K562 (cell line): ENCODE data around the gene TSSK2. TPM values are rescaled to one million over a fixed set of nuclear protein-coding genes. Genes with fewer than 3 reads are reported as not detected.

Experiments
- ADNP ChIP-seq: fragments of 200-800 bp; sonication (Bioruptor generic); IDR thresholded peaks from 2 replicates; pipeline ENCODE4 v1.6.1; 2016; ENCODE audit warnings: missing genetic modification characterization, missing compliant biosample characterization
- C11orf30 ChIP-seq: fragments of 450-650 bp; IDR thresholded peaks from 2 replicates; pipeline ENCODE4 v1.6.1; 2016; ENCODE audit warnings: low read depth, mild to moderate bottlenecking
- KLF13 ChIP-seq: fragments of 450-650 bp; IDR thresholded peaks from 2 replicates; pipeline ENCODE4 v1.6.1; 2016; ENCODE audit warnings: missing genetic modification characterization, low read depth, mild to moderate bottlenecking, missing compliant biosample characterization, moderate library complexity, borderline replicate concordance
- L3MBTL2 ChIP-seq: fragments of 450-650 bp; IDR thresholded peaks from 2 replicates; pipeline ENCODE4 v1.6.1; 2016; ENCODE audit warnings: mild to moderate bottlenecking, moderate library complexity
- MXD1 ChIP-seq: fragments of 250-450 bp; sonication (Bioruptor Pico); IDR thresholded peaks from 2 replicates; pipeline ENCODE4 v1.8.0; 2021; ENCODE audit warnings: borderline replicate concordance, mild to moderate bottlenecking, moderate library complexity; ENCODE audit not compliant: poor library complexity, severe bottlenecking
- MYC ChIP-seq, 2 experiments: fragments of 250-450 bp in 1 of 2; sonication (Bioruptor Pico) in 1 of 2; IDR thresholded peaks; 2 replicates each; pipeline versions ENCODE4 v1.5.1 to v1.6.1; 2012 to 2021; ENCODE audit warnings: low read depth in 2 of 2, borderline replicate concordance in 1 of 2, improper control_type of control experiment in 1 of 2, low read length in 1 of 2, mild to moderate bottlenecking in 1 of 2, moderate library complexity in 1 of 2
- NR3C1 ChIP-seq: sonication (generic); formaldehyde crosslinking; IDR thresholded peaks from 2 replicates; pipeline ENCODE4 v1.8.1; 2022; ENCODE audit warnings: missing genetic modification reagents
- PHF21A ChIP-seq: fragments of 450-650 bp; IDR thresholded peaks from 2 replicates; pipeline ENCODE4 v1.6.1; 2017; ENCODE audit warnings: low read depth, borderline replicate concordance
- PTBP1 ChIP-seq: fragments of 200-400 bp; formaldehyde crosslinking; IDR thresholded peaks from 2 replicates; pipeline ENCODE4 v1.6.1; 2017; ENCODE audit warnings: low read depth, low read length
- USF2 ChIP-seq: sonication (generic); formaldehyde crosslinking; IDR thresholded peaks from 2 replicates; pipeline ENCODE4 v1.5.0; 2020; ENCODE audit warnings: missing genetic modification reagents
- ZFX ChIP-seq: sonication (generic); formaldehyde crosslinking; IDR thresholded peaks from 2 replicates; pipeline ENCODE4 v1.8.0; 2022; ENCODE audit warnings: mild to moderate bottlenecking, missing genetic modification reagents, moderate library complexity
- ZNF507 ChIP-seq: conservative IDR thresholded peaks from 2 replicates; pipeline ENCODE4 v1.6.1; 2017; ENCODE audit warnings: missing genetic modification characterization, missing compliant biosample characterization
- polyA plus RNA-seq, 8 experiments: library from polyadenylated mRNA; depleted of rRNA in 4 of 8; stranded (reverse) in 5 of 8; unstranded in 3 of 8; fragments of >200 nt; fragmentation: Nextera tagmentation in 2 of 8; fragmentation: Illumina TruSeq in 1 of 8; extraction: Ambion mirVana in 2 of 8; extraction: Trizol in 1 of 8; gene quantifications; 2 replicates each; pipeline versions ENCODE4 v1.2.1 to v1.2.3, GENCODE V29; 2011 to 2014; ENCODE audit warnings: inconsistent platforms in 1 of 8, missing spikeins in 1 of 8
- total RNA-seq, 7 experiments: library from RNA; depleted of rRNA in 6 of 7; stranded (reverse); fragments of >200 nt in 6 of 7; fragmentation: Illumina TruSeq in 2 of 7; extraction: Trizol in 2 of 7; gene quantifications; 2 replicates each; pipeline versions ENCODE4 v1.2.1 to v1.2.3, GENCODE V29; 2011 to 2021; ENCODE audit warnings: low replicate concordance in 1 of 7
- TF ChIP-seq, protein P1 (sequence below): fragments of 250-450 bp; sonication (Bioruptor Pico); IDR thresholded peaks from 2 replicates; pipeline ENCODE4 v1.5.0; 2022; ENCODE audit warnings: mild to moderate bottlenecking
- TF ChIP-seq, protein P2 (sequence below): fragments of 450-650 bp; conservative IDR thresholded peaks from 2 replicates; pipeline ENCODE4 v1.6.1; 2016; ENCODE audit warnings: missing genetic modification characterization, low read depth, mild to moderate bottlenecking, control low read depth, missing compliant biosample characterization

The TSSK2 gene
- total and polyA plus RNA-seq, 9 of the 15 experiments (the other 6 are each of a cell fraction or from before 2014, with no cell fraction given) = 0.04 TPM; not detected in 8

- TF ChIP-seq L3MBTL2 = no peak
- TF ChIP-seq USF2 (CRISPR knock-in tag) = no peak
- no peak for TF ChIP-seq ZNF507 (tag)
- TF ChIP-seq ZFX (CRISPR knock-in tag) = no peak
- no peak for TF ChIP-seq MYC (IDR thresholded peaks at IDR 0.05; ENCODE audit: low read depth, low read length)
- peak; percentile 26; the same call in 1 of the 2 replicates for TF ChIP-seq MYC (CRISPR knock-in tag; IDR thresholded peaks at IDR 0.05; ENCODE audit: borderline replicate concordance, low read depth)
- no peak for TF ChIP-seq NR3C1 (CRISPR knock-in tag)
- TF ChIP-seq, protein P1, sequence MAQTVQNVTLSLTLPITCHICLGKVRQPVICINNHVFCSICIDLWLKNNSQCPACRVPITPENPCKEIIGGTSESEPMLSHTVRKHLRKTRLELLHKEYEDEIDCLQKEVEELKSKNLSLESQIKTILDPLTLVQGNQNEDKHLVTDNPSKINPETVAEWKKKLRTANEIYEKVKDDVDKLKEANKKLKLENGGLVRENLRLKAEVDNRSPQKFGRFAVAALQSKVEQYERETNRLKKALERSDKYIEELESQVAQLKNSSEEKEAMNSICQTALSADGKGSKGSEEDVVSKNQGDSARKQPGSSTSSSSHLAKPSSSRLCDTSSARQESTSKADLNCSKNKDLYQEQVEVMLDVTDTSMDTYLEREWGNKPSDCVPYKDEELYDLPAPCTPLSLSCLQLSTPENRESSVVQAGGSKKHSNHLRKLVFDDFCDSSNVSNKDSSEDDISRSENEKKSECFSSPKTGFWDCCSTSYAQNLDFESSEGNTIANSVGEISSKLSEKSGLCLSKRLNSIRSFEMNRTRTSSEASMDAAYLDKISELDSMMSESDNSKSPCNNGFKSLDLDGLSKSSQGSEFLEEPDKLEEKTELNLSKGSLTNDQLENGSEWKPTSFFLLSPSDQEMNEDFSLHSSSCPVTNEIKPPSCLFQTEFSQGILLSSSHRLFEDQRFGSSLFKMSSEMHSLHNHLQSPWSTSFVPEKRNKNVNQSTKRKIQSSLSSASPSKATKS = no peak
- no peak for TF ChIP-seq PTBP1
- no peak for TF ChIP-seq C11orf30
- no peak for TF ChIP-seq KLF13 (tag)
- no peak for TF ChIP-seq PHF21A
- TF ChIP-seq MXD1 = no peak
- TF ChIP-seq ADNP (tag) = no peak
- TF ChIP-seq, protein P2, sequence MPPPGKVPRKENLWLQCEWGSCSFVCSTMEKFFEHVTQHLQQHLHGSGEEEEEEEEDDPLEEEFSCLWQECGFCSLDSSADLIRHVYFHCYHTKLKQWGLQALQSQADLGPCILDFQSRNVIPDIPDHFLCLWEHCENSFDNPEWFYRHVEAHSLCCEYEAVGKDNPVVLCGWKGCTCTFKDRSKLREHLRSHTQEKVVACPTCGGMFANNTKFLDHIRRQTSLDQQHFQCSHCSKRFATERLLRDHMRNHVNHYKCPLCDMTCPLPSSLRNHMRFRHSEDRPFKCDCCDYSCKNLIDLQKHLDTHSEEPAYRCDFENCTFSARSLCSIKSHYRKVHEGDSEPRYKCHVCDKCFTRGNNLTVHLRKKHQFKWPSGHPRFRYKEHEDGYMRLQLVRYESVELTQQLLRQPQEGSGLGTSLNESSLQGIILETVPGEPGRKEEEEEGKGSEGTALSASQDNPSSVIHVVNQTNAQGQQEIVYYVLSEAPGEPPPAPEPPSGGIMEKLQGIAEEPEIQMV (tag) = no peak
Measured at GRCh38 chr22:19180740-19181410, 49.8 kb downstream of the TSSK2 start (continued).
